NCI-H2171 (cell line): ENCODE data around the gene ZNF808.
"Not testable (repeated sequence)": the region's sequence is repeated elsewhere in the genome, so short reads cannot be mapped to it uniquely, and the experiment has no call there.

Experiments used
- DNase-seq: peaks from one replicate; lab custom pipeline; 2025; lab: John Stamatoyannopoulos, UW

ZNF808 gene

DNA sequence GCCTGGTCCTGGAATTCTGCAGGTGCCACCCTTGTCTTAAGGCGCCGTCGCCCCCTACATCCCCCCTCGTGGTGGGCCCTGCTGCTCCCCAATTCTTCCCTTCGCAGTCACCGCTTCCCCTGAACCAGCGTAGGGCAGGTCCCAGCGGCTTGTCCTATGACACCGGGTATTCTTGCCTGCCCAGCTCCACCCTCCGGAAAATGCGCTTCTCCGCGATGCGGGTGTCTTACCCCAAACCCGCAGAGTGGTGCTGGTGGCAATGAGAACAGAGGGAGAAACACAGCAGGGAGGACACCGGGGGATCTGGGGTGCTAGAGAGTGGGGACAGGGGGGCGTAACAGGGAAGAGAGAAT lies 9.0 kb downstream of the ZNF808 start:
- no peak for DNase-seq

DNA sequence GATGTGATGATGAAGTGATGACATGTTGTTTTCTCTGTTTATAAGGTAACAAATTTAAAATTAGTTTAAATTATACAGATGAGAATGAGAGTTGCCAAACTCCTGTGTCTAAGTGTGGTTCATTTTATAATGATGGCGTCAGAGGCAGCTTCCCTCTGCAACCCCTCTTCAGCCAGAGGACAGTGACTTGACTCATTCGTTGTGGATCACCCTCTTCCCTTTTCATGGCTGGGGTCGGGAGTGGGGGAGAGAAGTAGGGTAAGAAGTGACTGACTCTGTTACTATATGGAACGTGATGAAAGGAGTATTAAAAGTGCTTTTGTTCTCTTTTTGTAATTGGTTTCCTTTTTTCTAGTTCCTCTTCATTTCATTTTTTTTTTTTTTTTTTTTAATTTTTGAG lies 11.3 kb downstream of the ZNF808 start:
- not testable (repeated sequence) for DNase-seq

DNA sequence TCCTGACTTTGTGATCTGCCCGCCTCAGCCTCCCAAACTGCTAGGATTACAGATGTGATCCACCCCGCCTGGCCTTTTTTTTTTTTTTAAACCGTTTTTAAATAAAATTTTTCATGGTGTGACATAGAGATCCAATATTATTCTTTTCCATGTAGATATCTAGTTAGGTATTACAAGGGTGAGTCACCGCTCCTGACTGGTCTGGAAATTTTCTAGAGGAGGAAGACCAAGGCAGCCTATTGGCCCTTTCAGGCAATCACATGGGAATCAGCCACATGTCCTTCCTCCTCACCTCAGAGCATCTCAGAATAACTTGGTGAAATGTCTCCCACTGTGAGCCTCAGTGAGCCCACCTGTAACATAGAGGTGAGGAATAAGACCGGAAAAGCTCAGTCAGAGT lies 13.7 kb downstream of the ZNF808 start:
- not testable (repeated sequence) for DNase-seq

DNA sequence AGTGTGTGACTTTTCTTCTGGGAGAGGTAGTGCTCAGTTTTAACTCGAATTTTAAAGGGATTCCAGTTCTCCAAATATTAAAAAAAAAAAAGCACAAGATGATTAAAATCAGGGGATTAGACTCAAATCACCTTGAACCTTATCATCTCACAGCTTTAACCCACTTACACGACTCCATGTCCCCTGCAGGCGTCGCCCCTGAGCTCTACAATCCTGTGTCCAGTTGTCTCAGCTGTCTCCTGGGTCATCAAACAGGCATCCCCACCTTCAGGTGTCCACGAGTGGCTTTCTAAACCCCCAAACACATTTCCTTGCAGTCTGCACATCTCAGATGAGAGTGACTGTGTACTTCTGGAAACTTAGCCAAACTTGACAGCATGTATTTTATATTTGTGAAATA lies 14.1 kb downstream of the ZNF808 start:
- no peak for DNase-seq

DNA sequence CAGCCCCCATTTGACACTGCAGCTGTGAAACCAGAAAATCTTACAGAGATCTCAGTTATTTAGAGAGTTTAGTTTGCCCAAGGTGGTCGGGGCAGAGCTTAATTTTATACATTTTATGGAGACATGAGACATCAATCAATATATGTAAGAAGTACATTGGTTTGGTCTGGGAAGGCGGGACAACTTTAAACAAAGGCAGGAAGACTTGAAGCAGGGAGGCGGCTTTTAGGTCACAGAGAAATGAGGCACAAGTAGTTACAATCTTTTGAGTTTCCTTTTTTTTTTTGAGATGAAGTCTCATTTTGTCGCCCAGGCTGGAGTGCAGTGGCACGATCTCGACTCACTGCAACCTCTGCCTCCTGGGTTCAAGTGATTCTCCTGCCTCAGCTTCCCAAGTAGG lies 15.1 kb downstream of the ZNF808 start:
- DNase-seq: not testable (repeated sequence)

DNA sequence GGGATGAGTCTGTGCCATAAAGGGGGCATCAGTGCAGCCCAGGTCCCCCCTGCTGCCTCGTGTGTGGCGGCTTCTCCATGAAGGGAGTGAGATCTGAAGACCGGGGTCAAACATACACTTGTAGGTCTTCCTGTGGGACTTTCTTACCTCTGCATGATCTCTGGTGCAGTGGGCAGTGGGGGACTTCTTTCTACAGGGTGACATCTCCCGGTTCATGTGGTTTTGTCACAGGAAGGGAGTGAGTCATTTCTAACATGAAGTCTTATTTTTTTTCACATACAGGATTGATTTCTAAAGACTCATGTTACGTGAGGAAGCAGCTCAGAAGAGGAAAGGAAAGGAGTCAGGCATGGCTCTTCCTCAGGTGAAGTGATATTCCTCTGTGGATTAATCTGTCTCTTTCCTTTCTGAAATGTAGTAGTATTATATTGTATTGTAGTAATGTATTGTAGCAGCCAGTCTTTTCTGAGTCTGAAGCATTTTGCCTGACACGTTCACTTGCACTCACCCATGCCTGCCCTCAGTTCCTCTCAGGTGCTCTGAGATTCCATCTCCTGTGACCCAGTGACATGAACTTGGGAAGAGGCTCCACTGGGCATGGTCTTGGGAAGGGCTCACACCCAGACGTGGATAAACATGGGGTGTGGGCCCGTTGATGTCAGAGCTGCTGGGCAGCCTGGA lies 15.7 kb downstream of the ZNF808 start:
- no peak for DNase-seq

DNA sequence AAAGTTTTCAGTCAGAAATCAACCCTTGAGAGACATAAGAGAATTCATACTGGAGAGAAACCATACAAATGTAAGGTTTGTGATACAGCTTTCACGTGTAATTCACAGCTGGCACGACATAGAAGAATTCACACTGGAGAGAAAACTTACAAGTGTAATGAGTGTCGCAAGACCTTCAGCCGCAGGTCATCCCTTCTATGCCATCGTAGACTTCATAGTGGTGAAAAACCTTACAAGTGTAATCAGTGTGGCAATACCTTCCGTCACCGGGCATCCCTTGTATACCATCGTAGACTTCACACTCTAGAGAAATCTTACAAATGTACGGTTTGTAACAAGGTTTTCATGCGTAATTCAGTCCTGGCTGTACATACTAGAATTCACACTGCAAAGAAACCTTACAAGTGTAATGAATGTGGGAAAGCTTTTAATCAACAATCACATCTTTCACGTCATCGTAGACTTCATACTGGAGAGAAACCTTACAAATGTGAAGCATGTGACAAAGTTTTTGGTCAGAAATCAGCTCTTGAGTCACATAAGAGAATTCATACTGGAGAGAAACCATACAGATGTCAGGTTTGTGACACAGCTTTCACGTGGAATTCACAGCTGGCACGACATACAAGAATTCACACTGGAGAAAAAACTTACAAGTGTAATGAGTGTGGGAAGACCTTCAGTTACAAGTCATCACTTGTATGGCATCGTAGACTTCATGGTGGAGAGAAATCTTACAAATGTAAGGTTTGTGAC lies 26.9 kb downstream of the ZNF808 start:
- DNase-seq: no peak

DNA sequence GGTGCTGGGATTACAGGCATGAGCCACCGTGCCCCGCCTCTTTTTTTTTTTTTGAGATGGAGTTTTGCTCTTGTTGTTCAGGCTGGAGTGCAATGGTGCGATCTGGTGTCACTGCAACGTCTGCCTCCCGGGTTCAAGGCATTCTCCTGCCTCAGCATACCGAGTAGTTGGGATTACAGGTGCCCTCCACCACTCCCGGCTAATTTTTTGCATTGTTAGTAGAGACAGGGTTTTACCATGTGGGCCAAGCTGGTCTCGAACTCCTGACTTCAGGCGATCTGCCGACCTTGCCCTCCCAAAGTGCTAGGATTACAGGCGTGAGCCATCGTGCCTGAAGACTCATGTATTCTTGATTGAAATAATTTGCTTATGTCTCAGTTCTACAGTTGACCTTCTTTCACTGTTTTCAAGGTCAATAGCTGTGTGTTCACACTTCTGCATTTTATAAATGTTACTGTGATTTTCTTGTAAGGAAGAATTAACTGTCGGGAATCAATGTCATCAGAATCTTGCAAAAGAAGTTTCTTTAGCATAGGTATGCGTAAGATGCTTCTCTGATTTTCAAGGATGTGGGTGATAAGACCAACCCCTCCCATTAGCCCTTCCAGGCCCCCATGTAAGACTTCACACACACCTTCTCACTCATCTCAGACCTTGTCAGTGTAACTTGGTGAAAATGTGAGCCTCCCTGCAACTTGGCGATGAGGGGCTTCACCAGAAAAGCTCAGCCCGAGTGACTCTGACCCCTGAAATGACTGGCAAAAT lies 29.9 kb downstream of the ZNF808 start:
- DNase-seq: no peak

DNA sequence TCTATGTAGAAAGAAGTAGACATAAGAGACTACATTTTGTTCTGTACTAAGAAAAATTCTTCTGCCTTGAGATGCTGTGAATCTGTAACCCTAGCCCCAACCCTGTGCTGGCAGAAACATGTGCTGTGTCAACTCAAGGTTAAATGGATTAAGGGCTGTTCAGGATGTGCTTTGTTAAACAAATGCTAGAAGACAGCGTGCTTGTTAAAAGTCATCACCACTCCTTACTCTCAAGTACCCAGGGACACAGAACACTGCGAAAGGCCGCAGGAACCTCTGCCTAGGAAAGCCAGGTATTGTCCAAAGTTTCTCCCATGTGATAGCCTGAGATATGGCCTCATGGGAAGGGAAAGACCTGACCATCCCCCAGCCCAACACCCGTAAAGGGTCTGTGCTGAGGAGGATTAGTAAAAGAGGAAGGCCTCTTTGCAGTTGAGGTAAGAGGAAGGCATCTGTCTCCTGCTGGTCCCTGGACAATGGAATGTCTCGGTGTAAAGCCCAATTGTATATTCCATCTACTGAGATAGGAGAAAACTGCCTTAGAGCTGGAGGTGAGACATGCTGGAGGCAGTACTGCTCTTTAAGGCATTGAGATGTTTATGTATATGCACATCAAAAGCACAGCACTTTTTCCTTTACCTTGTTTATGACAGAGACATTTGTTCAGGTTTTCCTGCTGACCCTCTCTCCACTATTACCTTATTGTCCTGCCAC lies 31.4 kb downstream of the ZNF808 start:
- not testable (repeated sequence) for DNase-seq

DNA sequence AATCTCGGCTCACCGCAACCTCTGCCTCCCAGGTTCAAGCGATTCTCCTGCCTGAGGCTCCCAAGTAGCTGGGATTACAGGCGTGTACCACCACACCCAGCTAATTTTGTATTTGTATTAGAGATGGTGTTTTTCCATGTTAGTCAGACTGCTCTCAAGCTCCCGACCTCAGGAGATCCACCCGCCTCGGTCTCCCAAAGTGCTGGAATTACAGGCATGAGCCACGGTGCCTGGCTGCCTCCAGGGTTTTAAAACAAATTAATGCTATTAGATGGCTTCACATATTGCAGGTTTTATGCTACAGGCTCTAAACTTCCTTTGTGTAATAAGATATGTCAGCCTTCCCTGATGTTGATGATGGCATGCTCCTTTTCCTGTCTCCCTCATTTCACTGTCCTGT lies 34.1 kb downstream of the ZNF808 start:
- not testable (repeated sequence) for DNase-seq

DNA sequence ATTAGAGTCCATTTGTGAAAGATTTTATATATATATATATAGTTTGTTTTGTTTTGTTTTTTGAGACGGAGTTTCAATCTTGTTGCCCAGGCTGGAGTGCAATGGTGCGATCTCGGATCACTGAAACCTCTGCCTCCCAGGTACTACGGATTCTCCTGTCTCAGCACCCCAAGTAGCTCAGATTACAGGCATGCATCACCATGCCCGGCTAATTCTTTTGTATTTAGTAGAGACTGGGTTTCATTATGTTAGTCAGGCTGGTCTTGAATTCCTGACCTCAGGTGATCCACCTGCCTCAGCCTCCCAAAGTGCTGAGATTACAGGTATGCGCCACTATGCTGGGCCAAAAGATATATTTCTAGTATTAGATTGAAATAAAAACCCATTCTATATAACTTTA lies 38.7 kb downstream of the ZNF808 start:
- no peak for DNase-seq

DNA sequence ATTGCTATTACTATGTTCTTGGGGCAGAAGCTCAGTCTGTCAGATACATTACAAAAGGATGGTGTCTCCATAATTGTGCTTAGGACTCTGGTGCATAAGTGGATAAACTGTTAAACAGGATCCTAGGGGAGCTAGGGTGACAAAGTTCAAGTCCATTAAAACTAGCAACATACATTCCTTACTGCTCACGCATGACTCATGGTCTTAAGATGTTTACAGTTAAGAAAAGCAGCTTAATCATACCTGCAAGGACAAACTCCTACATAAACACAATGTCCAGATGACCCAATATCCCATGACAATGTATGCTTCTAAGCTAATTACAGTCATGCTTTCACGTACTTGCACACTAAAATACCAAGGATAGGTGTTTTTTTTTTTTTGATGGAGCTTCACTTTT lies 39.1 kb downstream of the ZNF808 start:
- no peak for DNase-seq

DNA sequence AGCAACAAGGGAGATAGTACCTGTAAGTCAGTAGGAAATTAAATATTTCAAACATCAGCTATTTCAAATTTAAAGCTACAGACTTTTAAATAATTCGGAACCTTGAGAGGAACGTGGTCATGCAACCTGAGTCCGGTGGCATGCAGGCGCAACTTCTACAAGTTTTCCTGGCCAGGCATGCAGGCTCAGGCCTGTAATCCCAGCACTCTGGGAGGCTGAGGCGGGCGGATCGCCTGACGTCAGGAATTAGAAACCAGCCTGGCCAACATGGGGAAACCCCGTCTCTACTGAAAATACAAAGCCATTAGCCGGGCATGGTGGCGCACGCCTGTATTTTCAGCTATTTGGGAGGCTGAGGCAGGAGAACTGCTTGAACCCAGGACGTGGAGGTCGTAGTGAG lies 40.5 kb downstream of the ZNF808 start:
- no peak for DNase-seq

DNA sequence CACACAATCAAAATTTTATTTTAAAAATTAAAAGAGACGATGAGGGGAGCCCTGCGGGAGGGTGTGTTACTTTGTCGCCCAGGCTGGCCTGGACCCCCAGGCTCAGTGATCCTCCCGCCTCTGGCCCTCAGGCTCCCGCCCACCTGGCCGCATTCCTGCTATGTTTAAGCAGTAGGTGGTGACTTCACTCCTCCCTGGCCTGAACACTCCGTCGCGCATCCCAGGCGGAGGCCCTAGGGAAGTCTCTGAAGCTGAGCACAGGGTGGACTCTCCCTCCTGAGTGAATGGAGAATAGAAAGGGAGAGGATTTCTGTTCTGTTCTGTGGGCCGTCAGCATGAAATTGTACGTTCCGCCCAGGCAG lies 42.2 kb downstream of the ZNF808 start:
- not testable (repeated sequence) for DNase-seq

DNA sequence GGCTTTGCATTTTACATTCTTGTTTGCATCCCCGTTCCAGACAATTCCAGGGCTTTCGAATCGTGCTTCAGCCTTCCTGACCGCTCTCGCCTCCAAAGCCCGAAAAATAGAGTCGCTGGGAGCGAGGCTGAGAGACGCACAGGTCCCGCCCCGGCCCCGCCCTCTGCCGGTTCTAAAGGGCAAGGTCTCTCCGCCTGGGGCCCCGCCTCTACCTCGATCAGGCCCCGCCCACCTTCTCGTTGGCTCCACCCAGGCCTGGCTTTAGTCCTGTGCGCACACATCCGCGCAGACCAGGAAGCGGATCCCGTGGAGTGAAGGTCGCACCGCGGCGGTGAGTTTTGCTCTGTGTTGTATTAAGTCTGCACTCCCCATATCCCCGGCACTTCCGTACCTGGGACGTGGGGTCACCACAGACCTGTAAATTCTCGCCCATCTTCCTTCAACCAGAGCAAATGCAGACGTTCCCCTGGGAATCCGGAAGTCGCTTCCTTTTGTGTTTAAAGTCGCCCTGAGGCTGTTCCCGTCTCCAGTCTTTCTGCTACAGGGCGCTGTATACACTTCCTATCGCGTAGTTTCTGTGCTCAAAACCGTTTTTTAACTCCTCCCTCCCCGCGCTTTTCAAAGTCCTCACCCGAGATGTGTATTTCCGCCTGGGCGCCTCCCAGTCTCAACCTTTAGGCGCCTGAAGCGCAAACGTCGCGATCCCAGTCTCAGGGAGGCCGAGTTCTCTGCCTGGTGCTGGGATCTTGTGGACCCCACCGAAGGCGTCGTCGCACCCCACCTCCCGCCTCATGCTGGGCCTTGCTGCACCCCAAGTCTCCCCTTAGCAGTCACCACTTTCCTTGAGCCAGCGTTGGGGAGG lies 42.8 kb downstream of the ZNF808 start, which contains the start of gene ZNF701:
ZNF701 (plus strand) TSS at position 288 of the 862 bp plus-strand sequence. CDS start 3,861 bp downstream, outside the sequence.
- DNase-seq: peak; percentile 74

DNA sequence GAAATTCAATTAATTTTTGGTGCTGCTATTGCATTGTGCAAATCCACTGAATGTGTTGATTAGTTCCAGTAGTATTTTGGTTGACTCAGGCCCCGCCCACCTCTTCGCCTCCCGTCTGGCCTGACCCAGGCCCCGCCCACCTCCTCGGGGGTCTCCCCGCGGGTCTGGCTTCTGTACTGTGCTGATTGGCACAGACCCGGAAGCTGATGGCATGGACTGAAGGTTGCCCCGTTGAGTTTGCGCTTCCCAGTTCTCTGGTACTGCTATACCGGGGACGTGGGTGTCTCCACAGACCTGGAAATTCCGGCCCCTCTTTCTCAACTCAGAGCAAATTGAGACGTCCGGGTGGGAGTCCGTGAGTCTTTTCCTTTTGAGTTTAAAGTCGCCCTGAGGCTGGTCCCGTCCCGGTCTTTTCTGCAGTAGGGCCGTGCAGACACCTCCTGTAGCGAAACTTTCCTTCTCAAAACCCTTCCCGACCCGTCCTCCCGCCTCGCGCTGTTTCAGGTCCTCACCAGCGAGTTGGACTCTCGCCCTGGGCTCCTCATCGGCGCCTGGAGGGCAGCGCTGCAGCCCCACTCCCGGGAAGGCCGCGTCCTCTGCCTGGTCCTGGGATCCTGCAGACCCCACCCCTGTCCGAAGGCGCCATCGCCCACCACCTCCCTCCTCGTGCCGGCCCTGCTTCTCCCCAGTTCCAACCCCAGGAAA lies 57.4 kb downstream of the ZNF808 start:
- DNase-seq: no peak

DNA sequence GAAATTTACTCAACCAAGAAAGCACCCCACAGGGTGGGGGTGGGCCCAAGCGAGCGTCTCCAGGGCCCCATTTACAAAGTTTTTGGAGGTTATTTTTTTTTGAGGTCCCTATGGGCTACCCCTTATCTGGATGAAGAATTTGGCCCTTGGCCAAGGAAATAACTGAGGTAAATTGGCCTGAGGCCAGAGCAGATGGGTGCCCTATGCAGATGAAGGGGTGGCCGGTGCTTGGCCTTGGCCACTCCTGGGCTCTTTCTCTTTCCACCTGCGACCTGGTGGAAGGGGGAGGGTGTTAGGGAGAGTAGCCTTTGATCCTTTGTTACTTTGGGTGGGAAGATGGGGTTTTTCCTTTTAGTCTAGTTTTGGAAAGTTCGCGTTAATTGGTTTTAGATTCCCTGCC lies 58.1 kb downstream of the ZNF808 start:
- no peak for DNase-seq

DNA sequence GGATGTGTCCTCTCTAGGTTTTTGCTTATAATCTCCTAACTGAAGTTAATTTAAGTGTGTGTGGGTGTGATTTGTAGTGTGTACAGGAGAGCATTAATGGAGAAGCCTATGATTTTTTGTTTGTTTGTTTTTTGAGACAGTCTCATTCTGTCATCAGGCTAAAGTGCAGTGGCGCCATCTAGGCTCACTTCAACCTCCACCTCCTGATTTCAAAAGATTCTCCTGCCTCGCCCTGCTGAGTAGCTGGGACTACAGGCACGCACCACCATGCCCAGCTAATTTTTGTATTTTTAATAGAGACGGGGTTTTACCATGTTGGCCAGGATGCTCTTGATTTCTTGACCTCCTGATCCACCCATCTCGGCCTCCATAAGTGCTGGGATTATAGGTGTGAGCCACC lies 63.3 kb downstream of the ZNF808 start:
- no peak for DNase-seq

DNA sequence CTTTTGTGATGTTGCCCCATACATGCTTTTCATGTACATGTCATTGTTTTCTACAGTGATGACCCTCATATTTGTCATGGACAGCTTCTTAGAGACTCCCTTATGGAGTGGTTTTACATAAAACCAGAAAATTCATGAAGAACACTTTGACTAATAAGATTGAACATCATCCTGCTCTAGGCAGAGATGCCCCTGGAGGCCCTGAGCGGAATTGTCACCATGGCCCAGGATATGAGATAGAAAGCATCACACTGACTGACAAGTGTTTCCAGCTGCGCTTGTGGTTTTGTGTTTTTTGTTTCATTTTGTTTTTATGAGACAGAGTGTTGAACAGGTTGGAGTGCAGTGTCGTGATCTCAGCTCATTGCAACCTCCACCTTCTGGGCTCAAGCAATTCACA lies 64.8 kb downstream of the ZNF808 start:
- DNase-seq: no peak

DNA sequence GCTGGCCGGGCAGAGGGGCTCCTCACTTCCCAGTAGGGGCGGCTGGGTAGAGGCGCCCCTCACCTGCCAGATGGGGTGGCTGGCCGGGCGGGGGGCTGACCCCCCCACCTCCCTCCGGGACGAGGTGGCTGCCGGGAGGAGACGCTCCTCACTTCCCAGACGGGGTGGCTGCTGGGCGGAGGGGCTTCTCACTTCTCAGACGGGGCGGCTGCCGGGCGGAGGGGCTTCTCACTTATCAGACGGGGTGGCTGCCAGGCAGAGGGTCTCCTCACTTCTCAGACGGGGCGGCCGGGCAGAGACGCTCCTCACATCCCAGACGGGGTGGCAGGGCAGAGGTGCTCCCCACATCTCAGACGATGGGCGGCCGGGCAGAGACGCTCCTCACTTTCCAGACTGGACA lies 66.0 kb downstream of the ZNF808 start:
- not testable (repeated sequence) for DNase-seq

DNA sequence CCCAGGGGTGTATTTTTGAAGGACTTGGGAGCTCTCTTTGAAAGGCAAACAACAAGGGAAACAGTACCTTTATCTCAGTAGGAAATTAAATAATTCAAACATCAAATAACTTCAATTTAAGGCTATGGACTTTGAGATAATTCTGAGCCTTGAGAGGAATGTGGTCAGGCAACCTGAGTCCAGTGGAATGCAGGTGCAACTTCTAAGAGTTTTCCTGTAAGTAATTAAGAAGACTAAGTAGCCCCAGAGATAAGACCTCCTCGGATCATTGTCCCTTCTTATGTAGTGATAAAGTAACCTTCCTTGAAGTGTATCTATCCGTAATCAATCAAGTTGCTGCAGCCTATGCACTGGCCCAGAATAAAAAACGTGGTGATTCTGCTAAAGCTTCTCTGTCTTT lies 71.8 kb downstream of the ZNF808 start:
- DNase-seq: no peak
